Lower leg skin (tissue), 3 donors: ENCODE results near the gene HNRNPC.

Source experiments
- CTCF ChIP-seq, 3 donors: fragments of 450-650 bp; IDR thresholded peaks; one replicate each; pipeline ENCODE4 v1.5.1; 2016; ENCODE audit warnings: antibody characterized with exemption in 3 of 3, mild to moderate bottlenecking in 3 of 3, moderate library complexity in 2 of 3
- POLR2A ChIP-seq, 2 donors: fragments of 450-650 bp; IDR thresholded peaks; one replicate each; pipeline ENCODE4 v1.6.1; 2016 to 2017; ENCODE audit warnings: antibody characterized with exemption in 2 of 2, mild to moderate bottlenecking in 1 of 2, moderate library complexity in 1 of 2

GRCh38 chr14:21197418-21198205, 71.6 kb downstream of the HNRNPC start:
- TF ChIP-seq CTCF (IDR thresholded peaks at IDR 0.05) = no peak
- no peak for TF ChIP-seq POLR2A (IDR thresholded peaks at IDR 0.05)
